Stimulated activated CD4-positive, alpha-beta T cell treated with anti-CD3 and anti-CD28 coated beads, Interleukin-15, amount 100 ng/mL, for 24 hours (primary cell): Measurements from ENCODE around the gene WNT3A.

Experiments used
- DNase-seq: peaks from one replicate; pipeline ENCODE4 v3.0.0-alpha.2; 2020

WNT3A gene

GRCh38 chr1:228058172-228058948 is 51.6 kb downstream of the WNT3A start:
- no peak for DNase-seq

- peak; percentile 47 for DNase-seq
Measured at GRCh38 chr1:228058949-228059633, 52.3 kb downstream of the WNT3A start.

GRCh38 chr1:228059634-228060457 is 53.0 kb downstream of the WNT3A start:
- peak; percentile 78 for DNase-seq

GRCh38 chr1:228060458-228061190 is 53.8 kb downstream of the WNT3A start:
- DNase-seq, result no peak

- no peak for DNase-seq
Measured at GRCh38 chr1:228061411-228062084, 54.8 kb downstream of the WNT3A start.

GRCh38 chr1:228062085-228062791 is 55.4 kb downstream of the WNT3A start:
- no peak for DNase-seq

GRCh38 chr1:228062812-228063211 is 56.0 kb downstream of the WNT3A start:
- DNase-seq, result no peak

GRCh38 chr1:228063251-228064191 is 56.7 kb downstream of the WNT3A start:
- no peak for DNase-seq

GRCh38 chr1:228064296-228064695 is 57.5 kb downstream of the WNT3A start:
- DNase-seq, result no peak

- DNase-seq, result no peak
Measured at GRCh38 chr1:228064741-228065542, 58.1 kb downstream of the WNT3A start.

- DNase-seq, result no peak
Measured at GRCh38 chr1:228065543-228066347, 58.9 kb downstream of the WNT3A start.

- DNase-seq, result no peak
Measured at GRCh38 chr1:228066416-228066815, 59.6 kb downstream of the WNT3A start.

GRCh38 chr1:228066891-228067654 is 60.3 kb downstream of the WNT3A start:
- DNase-seq, result no peak

GRCh38 chr1:228068359-228068758 is 61.6 kb downstream of the WNT3A start:
- no peak for DNase-seq

- DNase-seq, result no peak
Measured at GRCh38 chr1:228070173-228070572, 63.4 kb downstream of the WNT3A start.

- no peak for DNase-seq
Measured at GRCh38 chr1:228070851-228071250, 64.1 kb downstream of the WNT3A start.

- DNase-seq, result no peak
Measured at GRCh38 chr1:228071839-228072657, 65.2 kb downstream of the WNT3A start.
